H9 (cell line): Measurements from ENCODE around the gene TCF20. TPM values are rescaled to one million over a fixed set of nuclear protein-coding genes. Genes with fewer than 3 reads are reported as not detected.

Experiments
- DNase-seq: peaks from one replicate; pipeline ENCODE4 v3.0.0-alpha.2; 2017
- H2AFZ ChIP-seq: one replicate; pipeline ENCODE4 v1.6.1; 2013; ENCODE audit warnings: mild to moderate bottlenecking, low read length, control low read depth, moderate library complexity
- H2AK5ac ChIP-seq: 2 replicates; pipeline ENCODE4 v1.6.1; 2013; ENCODE audit warnings: low read length, control low read depth, mixed read lengths; ENCODE audit not compliant: insufficient read length
- H2BK120ac ChIP-seq: one replicate; pipeline ENCODE4 v1.6.1; 2013; ENCODE audit warnings: low read depth, mild to moderate bottlenecking, low read length, control low read depth, inconsistent platforms; ENCODE audit not compliant: poor library complexity, severe bottlenecking
- H2BK12ac ChIP-seq: 2 replicates; pipeline ENCODE4 v1.6.1; 2013; ENCODE audit warnings: low read length, control low read depth, mixed read lengths, low read depth; ENCODE audit not compliant: insufficient read length
- H2BK15ac ChIP-seq: 2 replicates; pipeline ENCODE4 v1.6.1; 2013; ENCODE audit warnings: low read depth, low read length, control low read depth
- H2BK20ac ChIP-seq: one replicate; pipeline ENCODE4 v1.6.1; 2013; ENCODE audit warnings: low read depth, mild to moderate bottlenecking, low read length, control low read depth, inconsistent platforms; ENCODE audit not compliant: poor library complexity, severe bottlenecking
- H2BK5ac ChIP-seq: 2 replicates; pipeline ENCODE4 v1.6.1; 2013; ENCODE audit warnings: low read length, control low read depth, mixed read lengths; ENCODE audit not compliant: insufficient read length
- H3K14ac ChIP-seq: 2 replicates; pipeline ENCODE4 v1.6.1; 2013; ENCODE audit warnings: low read length, control low read depth; ENCODE audit not compliant: insufficient read depth
- H3K18ac ChIP-seq: 2 replicates; pipeline ENCODE4 v1.6.1; 2013; ENCODE audit warnings: low read depth, mild to moderate bottlenecking, mixed read lengths, low read length, control low read depth; ENCODE audit not compliant: insufficient read length
- H3K23ac ChIP-seq: 2 replicates; pipeline ENCODE4 v1.6.1; 2013; ENCODE audit warnings: low read length, control low read depth, mixed read lengths, low read depth; ENCODE audit not compliant: insufficient read length
- H3K23me2 ChIP-seq: 2 replicates; pipeline ENCODE4 v1.6.1; 2013; ENCODE audit warnings: low read depth, mild to moderate bottlenecking, mixed read lengths, low read length, control low read depth; ENCODE audit not compliant: insufficient read length, poor library complexity, severe bottlenecking
- H3K27ac ChIP-seq: 2 replicates; pipeline ENCODE4 v1.5.1; 2013; ENCODE audit warnings: low read length, control low read depth, mixed read lengths, low read depth; ENCODE audit not compliant: insufficient read length
- H3K27me3 ChIP-seq: 2 replicates; pipeline ENCODE4 v1.6.1; 2013; ENCODE audit warnings: low read length, control low read depth, inconsistent platforms; ENCODE audit not compliant: insufficient read depth
- H3K4ac ChIP-seq: 2 replicates; pipeline ENCODE4 v1.6.1; 2013; ENCODE audit warnings: low read depth, mild to moderate bottlenecking, control low read depth, inconsistent platforms, low read length, moderate library complexity
- H3K4me1 ChIP-seq: 2 replicates; pipeline ENCODE4 v1.6.1; 2013; ENCODE audit warnings: low read length, control low read depth, inconsistent platforms; ENCODE audit not compliant: insufficient read depth
- H3K4me2 ChIP-seq: 2 replicates; pipeline ENCODE4 v1.6.1; 2013; ENCODE audit warnings: low read length, control low read depth, mixed read lengths; ENCODE audit not compliant: insufficient read length, insufficient read depth
- H3K56ac ChIP-seq: 2 replicates; pipeline ENCODE4 v1.6.1; 2013; ENCODE audit warnings: low read depth, mild to moderate bottlenecking, mixed read lengths, low read length, control low read depth; ENCODE audit not compliant: insufficient read length
- H3K79me1 ChIP-seq: 2 replicates; pipeline ENCODE4 v1.6.1; 2013; ENCODE audit warnings: low read depth, mild to moderate bottlenecking, moderate library complexity, low read length, control low read depth, inconsistent platforms; ENCODE audit not compliant: insufficient read depth, poor library complexity, severe bottlenecking
- H3K79me2 ChIP-seq: 2 replicates; pipeline ENCODE4 v1.6.1; 2013; ENCODE audit warnings: low read length, control low read depth, inconsistent platforms; ENCODE audit not compliant: insufficient read depth
- H3K9ac ChIP-seq: 2 replicates; pipeline ENCODE4 v1.6.1; 2013; ENCODE audit warnings: low read length, control low read depth, mixed read lengths; ENCODE audit not compliant: insufficient read length; ENCODE audit errors: extremely low read depth
- H3K9me3 ChIP-seq: one replicate; pipeline ENCODE4 v1.6.1; 2013; ENCODE audit warnings: low read depth, low read length, inconsistent platforms; ENCODE audit not compliant: control insufficient read depth
- H3T11ph ChIP-seq: one replicate; pipeline ENCODE4 v1.6.1; 2013; ENCODE audit warnings: mild to moderate bottlenecking, low read length, control low read depth, inconsistent platforms
- H4K20me1 ChIP-seq: one replicate; pipeline ENCODE4 v1.6.1; 2013; ENCODE audit not compliant: control insufficient read depth, insufficient read length, insufficient read depth
- H4K5ac ChIP-seq: 2 replicates; pipeline ENCODE4 v1.6.1; 2013; ENCODE audit warnings: low read depth, mild to moderate bottlenecking, mixed read lengths, low read length, control low read depth; ENCODE audit not compliant: insufficient read length
- H4K8ac ChIP-seq: replicated peaks from 2 replicates; pipeline ENCODE4 v1.6.1; 2013; ENCODE audit warnings: low read length, control low read depth, mixed read lengths, low read depth; ENCODE audit not compliant: insufficient read length
- H4K91ac ChIP-seq: 2 replicates; pipeline ENCODE4 v1.6.1; 2013; ENCODE audit warnings: low read depth, mild to moderate bottlenecking, moderate library complexity, mixed read lengths, low read length, control low read depth; ENCODE audit not compliant: insufficient read length
- H3K27ac Mint-ChIP-seq, 3 experiments: 2 replicates in 2 of 3; 3 replicates in 1 of 3; pipeline ENCODE4 v1.8.0; 2020 to 2021; ENCODE audit warnings: mixed read lengths in 3 of 3, mild to moderate bottlenecking in 1 of 3, moderate library complexity in 1 of 3
- H3K27me3 Mint-ChIP-seq: 2 replicates; pipeline ENCODE4 v1.8.0; 2021; ENCODE audit warnings: low read depth, mild to moderate bottlenecking, moderate library complexity, mixed read lengths
- H3K36me3 Mint-ChIP-seq, 3 experiments: 2 replicates in 2 of 3; 3 replicates in 1 of 3; pipeline ENCODE4 v1.8.0; 2020 to 2021; ENCODE audit warnings: low read depth in 3 of 3, mixed read lengths in 3 of 3; ENCODE audit not compliant: insufficient read depth in 1 of 3
- H3K4me1 Mint-ChIP-seq, 2 experiments: 2 replicates each; pipeline ENCODE4 v1.8.0; 2020; ENCODE audit warnings: mixed read lengths in 2 of 2
- H3K4me3 Mint-ChIP-seq, 2 experiments: 2 replicates in 1 of 2; 3 replicates in 1 of 2; pipeline ENCODE4 v1.8.0; 2020 to 2021; ENCODE audit warnings: mild to moderate bottlenecking in 2 of 2, mixed read lengths in 2 of 2, moderate library complexity in 1 of 2
- H3K9me3 Mint-ChIP-seq, 2 experiments: 2 replicates in 1 of 2; 3 replicates in 1 of 2; pipeline ENCODE4 v1.8.0; 2020; ENCODE audit warnings: mild to moderate bottlenecking in 2 of 2, mixed read lengths in 2 of 2, moderate library complexity in 1 of 2
- CTCF ChIP-seq: fragments of 200-600 bp; sonication (generic); conservative IDR thresholded peaks from 3 replicates; pipeline ENCODE4 v1.8.0; 2021; ENCODE audit warnings: antibody characterized with exemption, mild to moderate bottlenecking
- WGBS: extraction: QIAGEN DNeasy Blood & Tissue Kit; methylation state at CpG from one replicate; pipeline ENCODE4 v1.1.7; 2013; ENCODE audit warnings: missing lambda C conversion rate, low lambda C conversion rate, mixed read lengths; ENCODE audit not compliant: insufficient read length; ENCODE audit errors: extremely low coverage; 5-methylcytosine and 5-hydroxymethylcytosine counted together
- total RNA-seq: library from RNA; stranded (reverse); gene quantifications from 2 replicates; pipeline ENCODE4 v1.2.1, GENCODE V29; 2021

The TCF20 gene
- total RNA-seq, 1 experiment from 2014 or later: 75.6 TPM

- no peak overlapping the region for H4K8ac ChIP-seq
- Mint-ChIP-seq H3K36me3 (peaks cover 0 to 6% (median 5%) of the 10 kb centered on the region in 3 experiments; a peak in 5 of 7 replicates), H3K27ac (no peak overlapping the region; a peak in 1 of 7 replicates), H3K4me3 (no peak overlapping the region), H3K4me1 (peaks cover 12 to 19% of the 10 kb centered on the region in 2 experiments), H3K9me3 (peaks cover 0 to 3% of the 10 kb centered on the region in 2 experiments; a peak in 2 of 5 replicates), H3K27me3 (no peaks in the 10 kb centered on the region)
- no peaks in the 10 kb centered on the region for H3K9me3 ChIP-seq
- no peak overlapping the region for H2BK5ac ChIP-seq
- no CpG with 5 or more reads among the region's 3 CpGs for WGBS
- H2BK12ac ChIP-seq: no peak overlapping the region
- H4K5ac ChIP-seq: no peak overlapping the region
- no peak for TF ChIP-seq CTCF
- H4K20me1 ChIP-seq: no peaks in the 10 kb centered on the region
- H3K9ac ChIP-seq: no peak overlapping the region
- H3K79me2 ChIP-seq: peaks cover 12% of the 10 kb centered on the region; the same call in 1 of the 2 replicates
- no peak overlapping the region for H3K18ac ChIP-seq
- no peak overlapping the region for H3K4me2 ChIP-seq
- no peak overlapping the region for H3K23ac ChIP-seq
- H3T11ph ChIP-seq: no peak overlapping the region
- H2BK120ac ChIP-seq: no peak overlapping the region
- H3K27me3 ChIP-seq: no peaks in the 10 kb centered on the region
- no peak overlapping the region for H2AFZ ChIP-seq
- no peak overlapping the region for H3K4ac ChIP-seq
- no peak overlapping the region for H3K56ac ChIP-seq
- peaks cover 10% of the 10 kb centered on the region for H3K79me1 ChIP-seq
- no peak overlapping the region for H4K91ac ChIP-seq
- H3K27ac ChIP-seq: no peak overlapping the region
- H3K4me1 ChIP-seq: no peaks in the 10 kb centered on the region
- no peak overlapping the region for H3K14ac ChIP-seq
- no peaks in the 10 kb centered on the region for H3K23me2 ChIP-seq
- DNase-seq: no peak
- H2BK20ac ChIP-seq: no peak overlapping the region
- no peak overlapping the region for H2AK5ac ChIP-seq
- no peak overlapping the region for H2BK15ac ChIP-seq
These were observed 43.0 kb downstream of the TCF20 start for GRCh38 chr22:42227435-42227834.
